Bronchial epithelial cell (primary cell): Measurements from ENCODE around the gene PHAF1. TPM values are rescaled to one million over a fixed set of nuclear protein-coding genes. Genes with fewer than 3 reads are reported as not detected.
"Not testable (repeated sequence)": the region's sequence is repeated elsewhere in the genome, so short reads cannot be mapped to it uniquely, and the experiment has no call there.

Experiments
- DNase-seq: peaks from one replicate; pipeline ENCODE4 v3.0.0-alpha.2; 2010; ENCODE audit warnings: low read depth
- FAIRE-seq: peaks from 2 replicates; lab custom pipeline; 2011; peaks lifted over from hg19 to GRCh38; lab: Jason Lieb, UNC
- H3K27me3 ChIP-seq: 2 replicates; pipeline ENCODE4 v1.5.1; 2011; ENCODE audit warnings: low read length; ENCODE audit not compliant: control insufficient read depth, insufficient read depth
- H3K36me3 ChIP-seq: 2 replicates; pipeline ENCODE4 v1.5.1; 2011; ENCODE audit warnings: low read length; ENCODE audit not compliant: control insufficient read depth, insufficient read depth
- H3K4me3 ChIP-seq: 2 replicates; pipeline ENCODE4 v1.5.1; 2011; ENCODE audit warnings: mild to moderate bottlenecking, low read depth, low read length, control low read depth
- total RNA-seq: library from RNA; depleted of rRNA; stranded (reverse); fragments of >200 nt; gene quantifications from 2 replicates; pipeline ENCODE4 v1.2.1, GENCODE V29; 2014
- TF ChIP-seq, protein P1 (sequence below): IDR thresholded peaks from 2 replicates; pipeline ENCODE4 v1.5.1; 2011; ENCODE audit warnings: mild to moderate bottlenecking, moderate library complexity, low read length, control low read depth, inconsistent platforms; ENCODE audit not compliant: insufficient read depth, severe bottlenecking

The PHAF1 gene
- total RNA-seq, 1 donor from 2014 or later = 7.6 TPM

DNA sequence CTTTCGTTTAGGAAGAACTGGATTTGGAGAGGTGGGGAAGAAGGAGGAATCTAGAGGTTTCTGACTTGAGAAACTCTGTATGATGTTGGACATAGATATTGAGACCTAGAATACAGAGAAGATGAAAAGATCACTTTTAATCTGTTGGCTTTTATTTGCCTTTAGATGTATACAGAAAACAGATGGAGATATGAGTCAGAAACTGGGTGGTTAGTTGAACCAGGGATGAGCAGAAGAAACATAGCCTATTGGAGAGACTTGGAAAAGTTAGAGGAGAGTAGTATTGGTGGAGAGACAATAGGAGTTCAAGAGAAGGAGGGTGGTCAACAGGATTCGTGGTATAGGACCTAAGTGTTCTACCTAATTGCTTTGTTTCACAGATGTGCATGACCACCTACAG, 5.1 kb downstream of the PHAF1 start:
- TF ChIP-seq, protein P1, sequence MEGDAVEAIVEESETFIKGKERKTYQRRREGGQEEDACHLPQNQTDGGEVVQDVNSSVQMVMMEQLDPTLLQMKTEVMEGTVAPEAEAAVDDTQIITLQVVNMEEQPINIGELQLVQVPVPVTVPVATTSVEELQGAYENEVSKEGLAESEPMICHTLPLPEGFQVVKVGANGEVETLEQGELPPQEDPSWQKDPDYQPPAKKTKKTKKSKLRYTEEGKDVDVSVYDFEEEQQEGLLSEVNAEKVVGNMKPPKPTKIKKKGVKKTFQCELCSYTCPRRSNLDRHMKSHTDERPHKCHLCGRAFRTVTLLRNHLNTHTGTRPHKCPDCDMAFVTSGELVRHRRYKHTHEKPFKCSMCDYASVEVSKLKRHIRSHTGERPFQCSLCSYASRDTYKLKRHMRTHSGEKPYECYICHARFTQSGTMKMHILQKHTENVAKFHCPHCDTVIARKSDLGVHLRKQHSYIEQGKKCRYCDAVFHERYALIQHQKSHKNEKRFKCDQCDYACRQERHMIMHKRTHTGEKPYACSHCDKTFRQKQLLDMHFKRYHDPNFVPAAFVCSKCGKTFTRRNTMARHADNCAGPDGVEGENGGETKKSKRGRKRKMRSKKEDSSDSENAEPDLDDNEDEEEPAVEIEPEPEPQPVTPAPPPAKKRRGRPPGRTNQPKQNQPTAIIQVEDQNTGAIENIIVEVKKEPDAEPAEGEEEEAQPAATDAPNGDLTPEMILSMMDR = no peak
- H3K27me3 ChIP-seq = no peaks in the 10 kb centered on the region
- DNase-seq (no peak), FAIRE-seq (no peak)
- H3K36me3 ChIP-seq = no peaks in the 10 kb centered on the region
- no peak overlapping the region for H3K4me3 ChIP-seq

DNA sequence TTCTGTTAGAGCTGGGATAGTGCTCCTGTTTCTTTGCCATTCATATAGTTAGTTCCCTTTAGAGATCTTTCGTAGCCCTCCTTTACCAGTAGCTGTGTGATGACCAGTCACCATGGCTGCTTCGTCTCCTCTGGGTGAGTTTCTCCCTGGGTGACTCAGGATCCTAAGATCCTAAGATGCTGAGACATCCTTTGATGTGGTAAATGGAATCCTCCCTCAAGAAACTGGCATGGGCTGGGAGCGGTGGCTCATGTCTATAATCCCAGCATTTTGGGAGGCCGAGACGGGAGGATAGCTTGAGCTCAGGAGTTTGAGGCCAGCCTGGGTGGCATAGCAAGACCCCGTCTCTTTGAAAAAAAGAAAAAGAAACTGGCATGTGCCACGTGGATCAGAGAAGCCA, 5.9 kb downstream of the PHAF1 start:
- no peak for FAIRE-seq
- peak; percentile 88 for DNase-seq
- TF ChIP-seq, protein P1 = no peak
- Histone ChIP-seq H3K27me3 (no peaks in the 10 kb centered on the region), H3K36me3 (peaks cover 6% of the 10 kb centered on the region), H3K4me3 (no peak overlapping the region)

DNA sequence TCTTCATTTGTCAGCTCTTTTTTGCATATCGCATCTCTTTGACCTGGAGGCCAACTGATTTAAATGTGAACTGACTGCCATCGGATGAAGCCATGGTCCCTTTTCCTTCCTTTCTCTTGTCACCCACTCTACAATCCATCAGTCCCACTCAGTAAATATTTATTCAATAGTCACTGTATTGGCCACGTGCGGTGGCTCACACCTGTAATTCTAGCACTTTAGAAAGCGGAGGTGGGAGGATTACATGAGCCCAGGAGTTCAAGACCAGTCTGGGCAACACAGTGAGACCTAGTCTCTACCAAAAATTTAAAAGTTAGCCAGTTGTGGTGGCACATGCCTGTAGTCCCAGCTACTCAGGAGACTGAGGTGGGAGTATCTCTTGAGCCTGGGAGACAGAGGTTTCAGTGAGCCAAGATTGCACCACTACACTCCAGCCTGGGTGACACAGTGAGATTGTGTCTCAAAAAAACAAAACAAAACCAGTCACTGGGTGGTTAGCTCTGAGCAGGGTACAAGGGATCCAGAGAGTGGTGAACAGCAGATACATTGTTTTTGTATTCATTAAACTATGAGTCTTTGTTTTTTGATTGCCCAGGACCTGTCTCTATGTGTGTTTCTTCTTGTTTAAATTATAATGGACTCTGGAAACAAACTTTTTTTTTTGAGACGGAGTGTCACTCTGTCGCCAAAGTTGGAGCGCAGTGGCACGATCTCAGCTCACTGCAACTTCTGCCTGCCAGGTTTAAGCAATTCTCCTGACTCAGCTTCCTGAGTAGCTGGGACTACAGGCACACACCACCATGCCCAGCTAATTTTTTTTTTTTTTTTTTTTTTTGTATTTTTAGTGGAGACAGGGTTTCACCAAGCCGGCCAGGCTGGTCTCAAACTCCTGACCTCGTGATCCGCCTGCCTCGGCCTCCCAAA, 6.9 kb downstream of the PHAF1 start:
- FAIRE-seq = no peak

DNA sequence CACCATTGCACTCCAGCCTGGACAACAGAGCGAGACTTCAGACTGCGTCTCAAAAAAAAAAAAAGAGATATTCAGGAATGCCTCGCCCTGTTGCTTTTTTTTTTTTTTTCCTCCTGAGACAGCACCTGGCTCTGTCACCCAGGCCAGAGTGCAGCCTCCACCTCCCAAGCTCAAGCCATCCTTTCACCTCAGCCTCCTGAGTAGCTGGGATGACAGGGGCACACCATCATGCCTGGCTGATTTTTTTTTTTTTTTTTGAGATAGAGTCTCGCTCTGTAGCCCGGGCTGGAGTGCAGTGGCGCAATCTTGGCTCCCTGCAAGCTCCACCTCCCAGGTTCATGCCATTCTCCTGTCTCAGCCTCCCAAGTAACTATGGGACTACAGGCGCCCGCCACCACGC, 8.0 kb downstream of the PHAF1 start:
- TF ChIP-seq, protein P1 = no peak
- DNase-seq = no peak

More for the DNA sequence above, 6.9 kb downstream of the PHAF1 start:
- TF ChIP-seq, protein P1 = no peak
- H3K27me3 ChIP-seq = no peaks in the 10 kb centered on the region
- DNase-seq = no peak
- H3K36me3 ChIP-seq = peaks cover 8% of the 10 kb centered on the region
- no peak overlapping the region for H3K4me3 ChIP-seq

DNA sequence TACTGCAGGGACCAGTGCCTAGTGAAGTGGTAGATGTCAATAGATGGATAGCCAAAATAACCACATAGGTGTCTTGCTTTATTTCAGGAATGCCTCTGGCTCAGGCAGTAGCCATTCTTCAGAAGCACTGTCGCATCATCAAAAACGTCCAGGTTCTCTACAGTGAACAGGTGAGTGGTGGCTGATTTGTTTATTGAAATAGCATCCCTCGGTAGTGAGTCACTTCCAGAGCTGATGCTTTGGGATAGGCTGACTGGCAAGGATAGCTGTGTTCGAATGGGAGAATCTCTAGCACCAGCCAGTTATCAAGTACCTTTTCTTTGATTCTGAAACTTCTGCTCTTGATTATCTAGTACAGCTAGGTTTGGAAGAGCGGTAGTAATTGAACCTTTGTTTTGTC, 10.3 kb downstream of the PHAF1 start:
- Histone ChIP-seq H3K27me3 (no peaks in the 10 kb centered on the region), H3K36me3 (peaks cover 14% of the 10 kb centered on the region), H3K4me3 (no peak overlapping the region)
- DNase-seq (peak; percentile 28), FAIRE-seq (peak; percentile 7)
- TF ChIP-seq, protein P1 = no peak

More for the DNA sequence above, 8.0 kb downstream of the PHAF1 start:
- no peaks in the 10 kb centered on the region for H3K27me3 ChIP-seq
- H3K4me3 ChIP-seq = no peak overlapping the region
- H3K36me3 ChIP-seq = peaks cover 10% of the 10 kb centered on the region
- no peak for FAIRE-seq

DNA sequence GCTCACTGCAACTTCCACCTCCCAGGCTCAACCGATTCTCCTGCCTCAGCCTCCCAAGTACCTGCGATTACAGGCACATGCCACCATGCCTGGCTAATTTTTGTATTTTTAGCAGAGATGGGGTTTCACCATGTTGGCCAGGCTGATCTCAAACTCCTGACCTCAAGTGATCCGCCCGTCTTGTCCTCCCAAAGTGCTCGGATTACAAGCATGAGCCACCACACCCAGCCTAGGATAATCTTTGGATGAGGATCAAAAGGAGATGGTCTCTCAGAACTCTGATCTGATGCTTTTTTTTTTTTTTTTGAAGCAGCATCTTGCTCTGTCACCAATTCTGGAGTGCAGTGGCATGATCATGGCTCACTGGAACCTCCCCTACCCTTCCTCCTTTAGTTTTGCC, 13.1 kb downstream of the PHAF1 start:
- H3K36me3 ChIP-seq = peaks cover 15% of the 10 kb centered on the region
- FAIRE-seq, DNase-seq: not testable (repeated sequence)

More for the DNA sequence above, 13.1 kb downstream of the PHAF1 start:
- not testable (repeated sequence) for H3K27me3 ChIP-seq, H3K4me3 ChIP-seq
